ENCODE data around the gene SPRR2E.

The SPRR2E gene

DNA sequence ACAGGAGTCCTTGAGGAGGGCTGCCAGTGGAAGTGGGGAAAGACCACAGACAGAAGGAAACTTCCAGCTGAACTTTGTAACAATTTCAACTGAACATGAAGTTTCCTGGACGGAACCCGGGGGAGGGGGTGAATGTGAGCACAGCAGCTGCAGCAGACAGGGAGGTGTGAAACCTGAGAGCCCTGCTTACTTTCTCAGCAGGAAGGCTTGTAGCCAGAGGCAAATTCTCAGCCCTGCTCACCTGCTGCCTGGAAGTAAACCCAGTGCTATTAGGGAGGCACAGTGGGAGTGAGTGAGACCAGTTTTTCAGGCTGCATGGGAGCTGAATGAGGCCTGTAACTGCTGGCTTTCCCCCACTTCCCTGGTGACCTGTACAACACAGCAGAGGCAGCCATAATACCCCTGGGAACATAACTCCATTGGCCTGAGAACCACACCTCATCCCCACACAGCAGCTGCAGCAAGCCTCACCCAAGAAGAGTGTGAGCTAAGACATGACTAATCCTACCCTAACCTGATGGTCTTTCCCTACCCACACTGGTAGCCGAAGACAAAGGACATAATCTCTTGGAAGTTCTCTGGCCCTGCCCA, 28.6 kb upstream of the SPRR2E start:
- TF ChIP-seq TCF4 (CRISPR knock-in tag; IDR thresholded peaks at IDR 0.05; ENCODE audit: borderline replicate concordance) (no peak), GLIS3 (CRISPR knock-in tag; IDR thresholded peaks at IDR 0.05) (no peak), ZNF8 (CRISPR knock-in tag; IDR thresholded peaks at IDR 0.05) (no peak), ZFP30 (CRISPR knock-in tag; IDR thresholded peaks at IDR 0.05) (no peak), ESRRG (CRISPR knock-in tag; IDR thresholded peaks at IDR 0.05) (no peak), RARB (CRISPR knock-in tag; IDR thresholded peaks at IDR 0.05) (no peak)
- TF ChIP-seq, protein P1, sequence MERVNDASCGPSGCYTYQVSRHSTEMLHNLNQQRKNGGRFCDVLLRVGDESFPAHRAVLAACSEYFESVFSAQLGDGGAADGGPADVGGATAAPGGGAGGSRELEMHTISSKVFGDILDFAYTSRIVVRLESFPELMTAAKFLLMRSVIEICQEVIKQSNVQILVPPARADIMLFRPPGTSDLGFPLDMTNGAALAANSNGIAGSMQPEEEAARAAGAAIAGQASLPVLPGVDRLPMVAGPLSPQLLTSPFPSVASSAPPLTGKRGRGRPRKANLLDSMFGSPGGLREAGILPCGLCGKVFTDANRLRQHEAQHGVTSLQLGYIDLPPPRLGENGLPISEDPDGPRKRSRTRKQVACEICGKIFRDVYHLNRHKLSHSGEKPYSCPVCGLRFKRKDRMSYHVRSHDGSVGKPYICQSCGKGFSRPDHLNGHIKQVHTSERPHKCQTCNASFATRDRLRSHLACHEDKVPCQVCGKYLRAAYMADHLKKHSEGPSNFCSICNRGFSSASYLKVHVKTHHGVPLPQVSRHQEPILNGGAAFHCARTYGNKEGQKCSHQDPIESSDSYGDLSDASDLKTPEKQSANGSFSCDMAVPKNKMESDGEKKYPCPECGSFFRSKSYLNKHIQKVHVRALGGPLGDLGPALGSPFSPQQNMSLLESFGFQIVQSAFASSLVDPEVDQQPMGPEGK (CRISPR knock-in tag; IDR thresholded peaks at IDR 0.05; ENCODE audit: borderline replicate concordance), result no peak
- TF ChIP-seq, protein P2, sequence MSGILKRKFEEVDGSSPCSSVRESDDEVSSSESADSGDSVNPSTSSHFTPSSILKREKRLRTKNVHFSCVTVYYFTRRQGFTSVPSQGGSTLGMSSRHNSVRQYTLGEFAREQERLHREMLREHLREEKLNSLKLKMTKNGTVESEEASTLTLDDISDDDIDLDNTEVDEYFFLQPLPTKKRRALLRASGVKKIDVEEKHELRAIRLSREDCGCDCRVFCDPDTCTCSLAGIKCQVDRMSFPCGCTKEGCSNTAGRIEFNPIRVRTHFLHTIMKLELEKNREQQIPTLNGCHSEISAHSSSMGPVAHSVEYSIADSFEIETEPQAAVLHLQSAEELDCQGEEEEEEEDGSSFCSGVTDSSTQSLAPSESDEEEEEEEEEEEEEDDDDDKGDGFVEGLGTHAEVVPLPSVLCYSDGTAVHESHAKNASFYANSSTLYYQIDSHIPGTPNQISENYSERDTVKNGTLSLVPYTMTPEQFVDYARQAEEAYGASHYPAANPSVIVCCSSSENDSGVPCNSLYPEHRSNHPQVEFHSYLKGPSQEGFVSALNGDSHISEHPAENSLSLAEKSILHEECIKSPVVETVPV (CRISPR knock-in tag; IDR thresholded peaks at IDR 0.05), result no peak
- TF ChIP-seq, protein P3, sequence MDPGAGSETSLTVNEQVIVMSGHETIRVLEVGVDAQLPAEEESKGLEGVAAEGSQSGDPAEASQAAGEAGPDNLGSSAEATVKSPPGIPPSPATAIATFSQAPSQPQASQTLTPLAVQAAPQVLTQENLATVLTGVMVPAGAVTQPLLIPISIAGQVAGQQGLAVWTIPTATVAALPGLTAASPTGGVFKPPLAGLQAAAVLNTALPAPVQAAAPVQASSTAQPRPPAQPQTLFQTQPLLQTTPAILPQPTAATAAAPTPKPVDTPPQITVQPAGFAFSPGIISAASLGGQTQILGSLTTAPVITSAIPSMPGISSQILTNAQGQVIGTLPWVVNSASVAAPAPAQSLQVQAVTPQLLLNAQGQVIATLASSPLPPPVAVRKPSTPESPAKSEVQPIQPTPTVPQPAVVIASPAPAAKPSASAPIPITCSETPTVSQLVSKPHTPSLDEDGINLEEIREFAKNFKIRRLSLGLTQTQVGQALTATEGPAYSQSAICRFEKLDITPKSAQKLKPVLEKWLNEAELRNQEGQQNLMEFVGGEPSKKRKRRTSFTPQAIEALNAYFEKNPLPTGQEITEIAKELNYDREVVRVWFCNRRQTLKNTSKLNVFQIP (CRISPR knock-in tag; IDR thresholded peaks at IDR 0.05; ENCODE audit: borderline replicate concordance, low read depth), result no peak
- TF ChIP-seq, protein P4, sequence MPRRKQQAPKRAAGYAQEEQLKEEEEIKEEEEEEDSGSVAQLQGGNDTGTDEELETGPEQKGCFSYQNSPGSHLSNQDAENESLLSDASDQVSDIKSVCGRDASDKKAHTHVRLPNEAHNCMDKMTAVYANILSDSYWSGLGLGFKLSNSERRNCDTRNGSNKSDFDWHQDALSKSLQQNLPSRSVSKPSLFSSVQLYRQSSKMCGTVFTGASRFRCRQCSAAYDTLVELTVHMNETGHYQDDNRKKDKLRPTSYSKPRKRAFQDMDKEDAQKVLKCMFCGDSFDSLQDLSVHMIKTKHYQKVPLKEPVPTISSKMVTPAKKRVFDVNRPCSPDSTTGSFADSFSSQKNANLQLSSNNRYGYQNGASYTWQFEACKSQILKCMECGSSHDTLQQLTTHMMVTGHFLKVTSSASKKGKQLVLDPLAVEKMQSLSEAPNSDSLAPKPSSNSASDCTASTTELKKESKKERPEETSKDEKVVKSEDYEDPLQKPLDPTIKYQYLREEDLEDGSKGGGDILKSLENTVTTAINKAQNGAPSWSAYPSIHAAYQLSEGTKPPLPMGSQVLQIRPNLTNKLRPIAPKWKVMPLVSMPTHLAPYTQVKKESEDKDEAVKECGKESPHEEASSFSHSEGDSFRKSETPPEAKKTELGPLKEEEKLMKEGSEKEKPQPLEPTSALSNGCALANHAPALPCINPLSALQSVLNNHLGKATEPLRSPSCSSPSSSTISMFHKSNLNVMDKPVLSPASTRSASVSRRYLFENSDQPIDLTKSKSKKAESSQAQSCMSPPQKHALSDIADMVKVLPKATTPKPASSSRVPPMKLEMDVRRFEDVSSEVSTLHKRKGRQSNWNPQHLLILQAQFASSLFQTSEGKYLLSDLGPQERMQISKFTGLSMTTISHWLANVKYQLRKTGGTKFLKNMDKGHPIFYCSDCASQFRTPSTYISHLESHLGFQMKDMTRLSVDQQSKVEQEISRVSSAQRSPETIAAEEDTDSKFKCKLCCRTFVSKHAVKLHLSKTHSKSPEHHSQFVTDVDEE (CRISPR knock-in tag; IDR thresholded peaks at IDR 0.05), result no peak
- ATAC-seq, result no peak

DNA sequence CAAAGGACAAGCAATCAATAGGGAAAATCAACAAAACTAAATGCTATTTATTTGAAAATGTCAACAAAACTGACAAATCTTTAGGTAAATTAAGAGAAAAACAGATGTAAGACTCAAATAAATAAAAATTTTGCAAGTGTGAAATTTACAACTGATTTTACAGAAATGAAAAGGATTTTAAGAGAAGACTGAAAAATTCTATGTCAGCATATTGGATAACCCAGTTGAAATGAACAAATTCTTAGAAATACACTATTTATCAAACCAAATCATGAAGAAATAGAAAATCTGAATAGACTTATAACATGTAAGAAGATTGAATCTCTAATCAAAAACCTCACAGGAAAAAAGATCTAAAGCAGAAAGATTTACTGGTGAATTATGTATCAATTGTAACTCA, 26.6 kb upstream of the SPRR2E start:
- TF ChIP-seq, protein P2 (CRISPR knock-in tag; IDR thresholded peaks at IDR 0.05), result no peak
- no peak for TF ChIP-seq TCF4 (CRISPR knock-in tag; IDR thresholded peaks at IDR 0.05; ENCODE audit: borderline replicate concordance)
- TF ChIP-seq, protein P1 (CRISPR knock-in tag; IDR thresholded peaks at IDR 0.05; ENCODE audit: borderline replicate concordance), result no peak
- no peak for TF ChIP-seq BACH2 (CRISPR knock-in tag; IDR thresholded peaks at IDR 0.05; ENCODE audit: borderline replicate concordance)
- TF ChIP-seq CSDC2 (CRISPR knock-in tag; IDR thresholded peaks at IDR 0.05), result no peak
- TF ChIP-seq, protein P5, sequence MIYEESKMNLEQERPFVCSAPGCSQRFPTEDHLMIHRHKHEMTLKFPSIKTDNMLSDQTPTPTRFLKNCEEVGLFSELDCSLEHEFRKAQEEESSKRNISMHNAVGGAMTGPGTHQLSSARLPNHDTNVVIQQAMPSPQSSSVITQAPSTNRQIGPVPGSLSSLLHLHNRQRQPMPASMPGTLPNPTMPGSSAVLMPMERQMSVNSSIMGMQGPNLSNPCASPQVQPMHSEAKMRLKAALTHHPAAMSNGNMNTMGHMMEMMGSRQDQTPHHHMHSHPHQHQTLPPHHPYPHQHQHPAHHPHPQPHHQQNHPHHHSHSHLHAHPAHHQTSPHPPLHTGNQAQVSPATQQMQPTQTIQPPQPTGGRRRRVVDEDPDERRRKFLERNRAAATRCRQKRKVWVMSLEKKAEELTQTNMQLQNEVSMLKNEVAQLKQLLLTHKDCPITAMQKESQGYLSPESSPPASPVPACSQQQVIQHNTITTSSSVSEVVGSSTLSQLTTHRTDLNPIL (CRISPR knock-in tag; IDR thresholded peaks at IDR 0.05; ENCODE audit: low read depth), result no peak
- TF ChIP-seq, protein P3 (CRISPR knock-in tag; IDR thresholded peaks at IDR 0.05; ENCODE audit: borderline replicate concordance, low read depth), result no peak
- TF ChIP-seq, protein P4 (CRISPR knock-in tag; IDR thresholded peaks at IDR 0.05), result no peak
- TF ChIP-seq PPARA (CRISPR knock-in tag; IDR thresholded peaks at IDR 0.05; ENCODE audit: borderline replicate concordance), result no peak
- no peak for TF ChIP-seq ISL1 (CRISPR knock-in tag; IDR thresholded peaks at IDR 0.05)
- TF ChIP-seq SNAI2 (CRISPR knock-in tag; IDR thresholded peaks at IDR 0.05), result no peak
- TF ChIP-seq ESRRG (CRISPR knock-in tag; IDR thresholded peaks at IDR 0.05), result no peak
- TF ChIP-seq ZFP3 (CRISPR knock-in tag; IDR thresholded peaks at IDR 0.05), result no peak
- no peak for ATAC-seq
